Fibroblast of skin of right biceps (primary cell): ENCODE data around the gene DENND1A.

ENCODE experiments used
- DNase-seq: peaks from one replicate; pipeline ENCODE4 v3.0.0-alpha.2; 2013

The DENND1A gene

GRCh38 chr9:123514766-123515165 is 415.2 kb downstream of the DENND1A start:
- no peak for DNase-seq

GRCh38 chr9:123513554-123513953 is 416.4 kb downstream of the DENND1A start:
- no peak for DNase-seq

GRCh38 chr9:123511326-123512277 is 418.3 kb downstream of the DENND1A start:
- no peak for DNase-seq

GRCh38 chr9:123509646-123510045 is 420.3 kb downstream of the DENND1A start:
- DNase-seq: no peak

- DNase-seq: no peak
Observed at GRCh38 chr9:123508048-123508447, 421.9 kb downstream of the DENND1A start.

GRCh38 chr9:123505496-123505895 is 424.4 kb downstream of the DENND1A start:
- DNase-seq: no peak

- no peak for DNase-seq
Observed at GRCh38 chr9:123500336-123500735, 429.6 kb downstream of the DENND1A start.

- DNase-seq: no peak
Observed at GRCh38 chr9:123497830-123498229, 432.1 kb downstream of the DENND1A start.

- DNase-seq: no peak
Observed at GRCh38 chr9:123495731-123496130, 434.2 kb downstream of the DENND1A start.

- DNase-seq: no peak
Observed at GRCh38 chr9:123493627-123494026, 436.3 kb downstream of the DENND1A start.

- DNase-seq: no peak
Observed at GRCh38 chr9:123490688-123491087, 439.2 kb downstream of the DENND1A start.

- no peak for DNase-seq
Observed at GRCh38 chr9:123488722-123489321, 441.1 kb downstream of the DENND1A start.

GRCh38 chr9:123487944-123488548 is 441.9 kb downstream of the DENND1A start:
- no peak for DNase-seq

GRCh38 chr9:123486431-123486830 is 443.5 kb downstream of the DENND1A start:
- no peak for DNase-seq

GRCh38 chr9:123485216-123485615 is 444.7 kb downstream of the DENND1A start:
- DNase-seq: no peak

- DNase-seq: no peak
Observed at GRCh38 chr9:123484130-123484529, 445.8 kb downstream of the DENND1A start.

- DNase-seq: no peak
Observed at GRCh38 chr9:123483191-123483803, 446.6 kb downstream of the DENND1A start.

- DNase-seq: no peak
Observed at GRCh38 chr9:123482295-123482968, 447.5 kb downstream of the DENND1A start.

- no peak for DNase-seq
Observed at GRCh38 chr9:123481209-123481865, 448.6 kb downstream of the DENND1A start.

GRCh38 chr9:123480791-123481190 is 449.1 kb downstream of the DENND1A start:
- DNase-seq: no peak

GRCh38 chr9:123480096-123480495 is 449.8 kb downstream of the DENND1A start:
- no peak for DNase-seq

- no peak for DNase-seq
Observed at GRCh38 chr9:123478967-123479602, 450.8 kb downstream of the DENND1A start.
